Adrenal gland (tissue), 12 donors: Measurements from ENCODE around the gene KLF13. TPM values are rescaled to one million over a fixed set of nuclear protein-coding genes. Genes with fewer than 3 reads are reported as not detected.
A peak's percentile ranks its signal among the peaks of the same experiment; 100 is the strongest.

ENCODE experiments used
- DNase-seq, 7 donors: peaks; one replicate each; pipeline ENCODE4 v3.0.0-alpha.2; 2019 to 2020
- H3K27ac ChIP-seq, 5 donors: fragments of 200-600 bp; sonication (generic) in 4 of 5; 1 replicate in 3 of 5; 2 replicates in 2 of 5; pipeline versions ENCODE4 v1.5.1 to v1.8.0; 2016 to 2020; ENCODE audit warnings: mild to moderate bottlenecking in 1 of 5
- H3K27me3 ChIP-seq: fragments of 200-600 bp; 2 replicates; pipeline ENCODE4 v1.8.0; 2021
- H3K36me3 ChIP-seq, 2 donors: fragments of 200-600 bp; replicated peaks in 1 of 2; 1 replicate in 1 of 2; 2 replicates in 1 of 2; pipeline versions ENCODE4 v1.5.1 to v1.8.0; 2018 to 2022
- H3K4me1 ChIP-seq, 2 donors: fragments of 200-600 bp; replicated peaks in 1 of 2; 1 replicate in 1 of 2; 2 replicates in 1 of 2; pipeline versions ENCODE4 v1.5.1 to v1.8.0; 2018 to 2021
- H3K4me3 ChIP-seq, 4 donors: fragments of 200-600 bp; sonication (generic) in 3 of 4; one replicate each; pipeline ENCODE4 v1.5.1; 2016 to 2018
- H3K9me3 ChIP-seq, 3 donors: fragments of 200-600 bp; sonication (generic) in 1 of 3; replicated peaks in 1 of 3; 1 replicate in 2 of 3; 2 replicates in 1 of 3; pipeline versions ENCODE4 v1.5.1 to v1.8.0; 2016 to 2021
- POLR2A ChIP-seq, 2 donors: fragments of 450-650 bp; IDR thresholded peaks; one replicate each; pipeline ENCODE4 v1.6.1; 2017; ENCODE audit warnings: antibody characterized with exemption in 2 of 2, mild to moderate bottlenecking in 2 of 2, moderate library complexity in 1 of 2
- WGBS, 4 donors: extraction: QIAGEN DNeasy Blood & Tissue Kit in 2 of 4; methylation state at CpG; one replicate each; pipeline versions ENCODE4 v1.1.5 to v1.1.7; 2013 to 2017; 5-methylcytosine and 5-hydroxymethylcytosine counted together
- intact Hi-C, 2 donors: fragments of 100-400 bp; cut with DNase I; formaldehyde crosslinking; loops; one replicate each; pipeline versions ENCODE4 v1.14.1 to v1.15.0; 2022 to 2023
- polyA plus RNA-seq, 3 donors: library from polyadenylated mRNA; stranded (reverse); fragments of 200-250 nt in 2 of 3; fragments of 350-450 nt in 1 of 3; fragmentation: Illumina TruSeq in 1 of 3; extraction: RNeasy Lipid Tissue Mini Kit (QIAGEN cat#74804) in 1 of 3; gene quantifications; one replicate each; pipeline ENCODE4 v1.2.3, GENCODE V29; 2013 to 2014
- total RNA-seq, 9 donors: library from RNA; depleted of rRNA in 4 of 9; stranded (reverse); fragments of >200 nt in 4 of 9; fragments of 120-200 nt in 1 of 9; fragmentation: NEBNext Ultra II Directional in 1 of 9; extraction: Animal tissue kit (Norgen Biotek cat#: 25700) in 1 of 9; gene quantifications; one replicate each; pipeline versions ENCODE4 v1.1.0 to v1.2.4, GENCODE V29; 2013 to 2023
- TF ChIP-seq, protein P1 (sequence below), 6 experiments: fragments of 450-650 bp in 4 of 6; fragments of 200-600 bp in 2 of 6; sonication (generic) in 1 of 6; IDR thresholded peaks; 1 replicate in 5 of 6; 2 replicates in 1 of 6; pipeline versions ENCODE4 v1.5.1 to v1.8.0; 2016 to 2021; ENCODE audit warnings: antibody characterized with exemption in 6 of 6, mild to moderate bottlenecking in 2 of 6, moderate library complexity in 1 of 6
- donor health status: healthy with polysubstance abuse.
- donor health status: Bipolar disorder and iron deficiency.
- donor health status: DM: yes; HTN: yes; CAD: no.
- donor health status: DM: no; HTN: no; CAD: no.
- donor health status: DM: no; HTN: no; CAD: no.
- donor health status: DM: yes; HTN: yes; CAD: no.

KLF13 gene
- total and polyA plus RNA-seq, 12 donors: 8.4 to 65.9 (median 31.9) TPM

DNA sequence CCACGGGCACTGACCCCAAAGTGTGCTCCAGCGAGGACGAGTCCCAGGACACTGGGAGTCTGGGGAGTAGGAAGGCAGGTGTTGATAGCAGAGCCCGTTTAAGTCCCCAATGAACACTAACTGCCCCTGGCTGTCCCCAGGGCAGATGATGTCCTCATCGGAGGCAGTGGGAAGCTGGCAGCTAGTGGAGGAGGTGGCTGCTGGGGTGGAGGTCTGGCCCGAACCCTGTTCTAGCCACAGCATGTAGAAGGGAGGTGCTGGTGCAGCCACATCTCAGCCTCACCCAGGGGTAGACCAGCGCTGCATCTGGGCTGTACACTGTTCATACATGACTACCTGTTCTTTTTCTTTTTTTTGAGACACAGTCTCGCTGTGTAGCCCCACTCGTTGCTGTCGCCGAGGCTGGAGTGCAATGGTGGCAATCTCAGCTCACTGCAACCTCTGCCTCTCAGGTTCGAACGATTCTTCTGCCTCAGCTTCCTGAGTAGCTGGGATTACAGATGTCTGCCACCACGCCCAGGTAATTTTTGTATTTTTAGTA is 51.8 kb downstream of the KLF13 start:
- no peak for DNase-seq
- TF ChIP-seq, protein P1, sequence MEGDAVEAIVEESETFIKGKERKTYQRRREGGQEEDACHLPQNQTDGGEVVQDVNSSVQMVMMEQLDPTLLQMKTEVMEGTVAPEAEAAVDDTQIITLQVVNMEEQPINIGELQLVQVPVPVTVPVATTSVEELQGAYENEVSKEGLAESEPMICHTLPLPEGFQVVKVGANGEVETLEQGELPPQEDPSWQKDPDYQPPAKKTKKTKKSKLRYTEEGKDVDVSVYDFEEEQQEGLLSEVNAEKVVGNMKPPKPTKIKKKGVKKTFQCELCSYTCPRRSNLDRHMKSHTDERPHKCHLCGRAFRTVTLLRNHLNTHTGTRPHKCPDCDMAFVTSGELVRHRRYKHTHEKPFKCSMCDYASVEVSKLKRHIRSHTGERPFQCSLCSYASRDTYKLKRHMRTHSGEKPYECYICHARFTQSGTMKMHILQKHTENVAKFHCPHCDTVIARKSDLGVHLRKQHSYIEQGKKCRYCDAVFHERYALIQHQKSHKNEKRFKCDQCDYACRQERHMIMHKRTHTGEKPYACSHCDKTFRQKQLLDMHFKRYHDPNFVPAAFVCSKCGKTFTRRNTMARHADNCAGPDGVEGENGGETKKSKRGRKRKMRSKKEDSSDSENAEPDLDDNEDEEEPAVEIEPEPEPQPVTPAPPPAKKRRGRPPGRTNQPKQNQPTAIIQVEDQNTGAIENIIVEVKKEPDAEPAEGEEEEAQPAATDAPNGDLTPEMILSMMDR (IDR thresholded peaks at IDR 0.05): no peak
- no peak for TF ChIP-seq POLR2A (IDR thresholded peaks at IDR 0.05)
- H3K4me1 ChIP-seq: peaks cover 0 to 18% of the 10 kb centered on the region in 2 donors
- intact Hi-C loops: loop anchor here in 1 of 2 donors (10.0 kb wide), 1 partner anchor 96 kb away; no protein-coding TSS in a partner anchor
- H3K36me3 ChIP-seq: peaks cover 0 to 16% of the 10 kb centered on the region in 2 donors
- 85 to 91% (median 85%) methylated on average over 14 of the region's 14 CpGs for WGBS, 4 donors
- H3K27ac ChIP-seq: peak overlapping the region in 1 of 5 donors; percentile 17
- no peaks in the 10 kb centered on the region for H3K9me3 ChIP-seq
- H3K4me3 ChIP-seq: no peak overlapping the region
- no peaks in the 10 kb centered on the region for H3K27me3 ChIP-seq

DNA sequence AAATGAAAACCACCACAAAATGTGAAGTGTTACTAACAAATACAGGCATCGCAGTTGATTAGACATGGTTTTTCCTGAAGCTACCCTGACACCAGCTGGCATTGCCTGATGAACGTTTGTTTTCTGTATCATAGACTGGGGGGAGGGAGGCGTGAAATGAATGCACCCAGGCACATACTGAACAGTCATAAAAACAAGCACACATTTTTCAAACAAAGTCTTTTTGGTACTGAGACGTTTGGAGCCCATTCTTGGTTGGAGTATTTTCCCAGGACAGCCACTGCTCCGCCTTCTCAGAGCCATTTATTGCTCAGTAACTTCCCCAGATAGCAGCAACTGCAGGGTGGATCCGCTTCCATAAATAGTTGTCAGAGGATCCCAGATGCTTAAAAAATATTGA is 52.4 kb downstream of the KLF13 start:
- H3K9me3 ChIP-seq: no peaks in the 10 kb centered on the region
- peaks cover 0 to 12% of the 10 kb centered on the region in 2 donors for H3K4me1 ChIP-seq
- no peak for DNase-seq
- H3K27ac ChIP-seq: no peak overlapping the region
- TF ChIP-seq, protein P1 (IDR thresholded peaks at IDR 0.05): no peak
- no peak for TF ChIP-seq POLR2A (IDR thresholded peaks at IDR 0.05)
- 80 to 83% (median 82%) methylated on average over 6 of the region's 6 CpGs for whole genome bisulfite sequencing, 4 donors
- no peaks in the 10 kb centered on the region for H3K27me3 ChIP-seq
- no peak overlapping the region for H3K4me3 ChIP-seq
- H3K36me3 ChIP-seq: peaks cover 0 to 14% of the 10 kb centered on the region in 2 donors
- intact Hi-C loops: loop anchor here in 1 of 2 donors (10.0 kb wide), 1 partner anchor 96 kb away; no protein-coding TSS in a partner anchor

- intact Hi-C loops: loop anchor here in 1 of 2 donors (10.0 kb wide), 1 partner anchor 95 kb away; no protein-coding TSS in a partner anchor
- Histone ChIP-seq H3K27me3 (no peaks in the 10 kb centered on the region), H3K27ac (peak overlapping the region in 1 of 5 donors; percentile 33), H3K9me3 (no peaks in the 10 kb centered on the region), H3K36me3 (peaks cover 0 to 14% of the 10 kb centered on the region in 2 donors), H3K4me1 (peaks cover 0 to 7% of the 10 kb centered on the region in 2 donors), H3K4me3 (no peak overlapping the region)
- no peak for DNase-seq
- WGBS, 4 donors: 90 to 96% (median 94%) methylated on average over 7 to 8 of the region's 8 CpGs
- TF ChIP-seq, protein P1 (IDR thresholded peaks at IDR 0.05): no peak
- no peak for TF ChIP-seq POLR2A (IDR thresholded peaks at IDR 0.05)
Measured at GRCh38 chr15:31379577-31379976, 52.9 kb downstream of the KLF13 start.

GRCh38 chr15:31381801-31382712 is 55.4 kb downstream of the KLF13 start:
- Histone ChIP-seq H3K36me3 (peaks cover 0 to 14% of the 10 kb centered on the region in 2 donors), H3K9me3 (no peaks in the 10 kb centered on the region), H3K27me3 (no peaks in the 10 kb centered on the region), H3K27ac (peak overlapping the region in 1 of 5 donors; percentile 13), H3K4me1 (peaks cover 0 to under 1% of the 10 kb centered on the region in 2 donors), H3K4me3 (no peak overlapping the region)
- WGBS, 4 donors: 86 to 94% (median 89%) methylated on average over 6 to 10 of the region's 10 CpGs
- no peak for TF ChIP-seq POLR2A (IDR thresholded peaks at IDR 0.05)
- TF ChIP-seq, protein P1 (IDR thresholded peaks at IDR 0.05): no peak
- intact Hi-C loops: no loop called here
- no peak for DNase-seq
